ENCODE results near the gene SNX30.

The SNX30 gene

DNA sequence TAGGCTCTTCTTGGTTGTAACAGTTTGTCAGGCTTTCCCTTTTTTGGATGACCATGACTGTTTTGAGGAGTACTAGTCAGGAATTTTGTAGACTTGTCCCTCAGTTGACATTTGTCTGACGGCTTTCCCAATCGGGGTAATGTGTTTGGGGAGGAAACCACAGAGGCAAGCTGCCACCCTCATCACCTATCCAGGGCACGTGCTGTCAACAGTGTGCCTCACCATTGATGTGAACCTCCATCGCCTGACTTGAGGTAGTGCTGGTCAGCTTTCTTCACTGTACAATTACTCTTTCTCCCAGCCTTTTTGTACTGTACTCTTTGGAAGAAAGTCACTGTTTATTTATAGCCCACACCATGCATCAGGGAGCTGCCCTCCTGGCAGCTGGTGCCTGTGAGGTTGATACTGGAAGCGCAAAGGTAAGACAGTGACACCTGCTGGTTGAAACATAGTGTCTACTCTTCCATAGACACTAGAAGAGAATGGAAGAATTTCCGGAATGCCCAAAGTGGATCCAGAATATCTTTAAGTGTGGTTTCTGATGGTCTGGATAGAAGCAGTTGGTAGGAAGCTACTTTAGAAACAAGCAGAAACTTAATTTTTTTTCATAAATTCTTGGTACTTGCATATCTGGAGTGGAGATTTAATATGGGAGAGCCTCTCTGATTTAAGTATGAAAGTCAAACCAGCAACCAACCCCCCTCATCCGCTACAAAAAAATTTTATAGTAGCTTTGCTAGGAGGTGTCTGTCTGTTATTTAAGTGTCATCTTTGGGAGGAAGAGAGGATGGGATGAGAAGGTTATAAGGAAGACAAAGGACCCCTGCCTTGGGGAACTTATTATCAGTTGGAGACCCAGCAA lies 69.3 kb downstream of the SNX30 start:
- no peak for DNase-seq (ENCODE audit: low read depth in 2 of 2, low spot score in 1 of 2)

DNA sequence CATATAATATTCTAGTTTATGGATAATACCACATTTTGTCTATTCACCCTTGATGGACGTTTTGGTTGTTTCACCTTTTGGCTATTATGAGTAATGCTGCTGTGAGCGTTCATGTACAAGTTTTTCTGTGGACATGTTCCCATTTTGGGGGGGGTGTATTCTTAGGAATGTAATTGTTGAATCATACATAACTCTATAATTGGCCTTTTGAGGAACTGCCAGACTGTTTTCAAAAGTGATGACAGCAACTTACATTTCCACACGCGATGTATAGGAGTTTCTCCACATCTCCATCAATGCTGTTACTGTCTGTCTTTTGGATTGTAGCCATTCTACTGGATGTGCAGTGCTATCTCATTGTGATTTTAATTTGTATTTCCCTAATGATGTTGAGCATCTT lies 70.3 kb downstream of the SNX30 start:
- no peak for DNase-seq (ENCODE audit: low read depth in 2 of 2, low spot score in 1 of 2)

GRCh38 chr9:112822618-112823017 lies 72.1 kb downstream of the SNX30 start:
- DNase-seq (ENCODE audit: low read depth in 2 of 2, low spot score in 1 of 2), result no peak

DNA sequence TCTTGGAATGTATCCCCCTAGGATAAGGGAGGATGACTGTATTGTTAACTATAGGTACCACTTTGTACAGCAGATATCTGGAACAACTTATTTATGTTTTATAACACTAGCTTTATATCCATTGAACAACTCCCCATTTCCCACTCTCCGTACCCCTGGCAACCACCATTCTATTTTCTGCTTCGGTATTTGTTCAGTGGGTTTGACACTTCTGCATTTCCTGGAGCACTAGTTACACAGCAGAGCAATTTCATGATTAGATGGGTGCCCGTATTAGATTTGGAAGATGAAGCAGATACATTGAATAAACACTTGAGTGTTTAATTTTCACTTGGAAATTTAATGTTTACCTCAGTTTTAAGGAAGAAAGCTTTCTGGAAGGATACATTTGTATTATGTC lies 72.7 kb downstream of the SNX30 start:
- DNase-seq (ENCODE audit: low read depth in 2 of 2, low spot score in 1 of 2), result no peak

DNA sequence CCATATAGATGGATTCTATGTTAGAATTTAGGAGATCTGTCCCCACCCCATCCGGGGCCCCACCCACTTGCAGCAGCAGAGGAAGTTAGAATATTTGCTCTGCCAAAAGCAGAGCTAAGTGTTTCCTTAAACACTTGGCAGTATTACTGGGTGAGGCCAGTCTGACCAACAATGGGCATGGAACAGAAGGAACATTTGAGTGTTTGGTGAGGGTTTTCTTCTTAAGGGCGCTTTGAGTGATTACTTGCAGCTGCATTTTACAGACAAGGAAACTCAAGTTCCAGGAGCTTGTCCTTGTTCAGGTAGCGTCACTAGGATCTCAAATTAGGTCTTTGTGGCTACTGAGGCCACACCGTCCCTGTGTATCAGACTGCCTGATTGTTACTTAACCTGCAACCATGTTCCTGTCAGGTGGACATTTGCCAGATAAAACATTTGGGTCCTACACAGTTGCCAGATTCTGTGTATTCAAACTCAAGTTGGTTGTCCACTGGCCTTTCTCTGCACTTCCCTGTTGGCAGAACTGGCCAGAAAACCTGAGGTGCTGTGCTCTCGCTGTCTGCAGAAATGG lies 80.8 kb downstream of the SNX30 start:
- no peak for DNase-seq (ENCODE audit: low read depth in 2 of 2, low spot score in 1 of 2)

DNA sequence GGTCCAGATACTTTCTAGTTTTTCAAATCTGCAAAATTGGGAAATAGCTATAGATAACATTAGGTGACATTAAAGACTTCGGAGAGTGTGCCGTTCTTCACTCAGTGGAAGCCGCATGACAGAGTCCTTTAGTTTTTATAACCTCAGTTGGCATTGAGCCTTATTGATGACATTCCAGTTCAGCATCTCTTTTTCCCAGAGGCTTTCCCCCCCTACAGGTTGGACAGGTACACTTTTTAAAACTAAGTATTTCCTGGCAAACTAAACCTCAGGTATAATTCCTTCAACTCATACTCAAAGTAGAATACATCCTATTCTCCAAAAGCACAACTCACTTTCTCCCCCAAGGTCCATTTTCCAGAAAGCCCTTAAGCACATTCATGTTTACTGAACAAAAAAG lies 81.4 kb downstream of the SNX30 start:
- DNase-seq (ENCODE audit: low read depth in 2 of 2, low spot score in 1 of 2), result no peak

DNA sequence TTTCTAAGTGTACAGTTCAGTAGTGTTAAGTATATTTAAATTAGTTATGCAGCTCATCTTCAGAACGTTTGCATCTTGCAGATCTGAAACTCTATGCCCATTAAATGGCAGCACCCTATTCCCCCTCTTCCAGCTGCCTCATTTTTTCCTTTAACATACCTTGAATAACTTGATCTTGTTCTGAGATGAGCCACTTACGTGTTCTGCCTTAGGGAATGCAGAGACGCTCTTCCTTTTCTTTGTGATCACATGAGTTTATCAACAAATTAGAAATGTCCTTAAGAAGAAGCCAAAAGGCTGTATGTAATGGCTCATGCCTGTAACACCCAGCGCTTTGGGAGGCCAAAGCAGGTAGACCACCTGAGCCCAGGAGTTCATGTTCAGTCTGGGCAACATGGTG lies 82.5 kb downstream of the SNX30 start:
- no peak for DNase-seq (ENCODE audit: low read depth in 2 of 2, low spot score in 1 of 2)

DNA sequence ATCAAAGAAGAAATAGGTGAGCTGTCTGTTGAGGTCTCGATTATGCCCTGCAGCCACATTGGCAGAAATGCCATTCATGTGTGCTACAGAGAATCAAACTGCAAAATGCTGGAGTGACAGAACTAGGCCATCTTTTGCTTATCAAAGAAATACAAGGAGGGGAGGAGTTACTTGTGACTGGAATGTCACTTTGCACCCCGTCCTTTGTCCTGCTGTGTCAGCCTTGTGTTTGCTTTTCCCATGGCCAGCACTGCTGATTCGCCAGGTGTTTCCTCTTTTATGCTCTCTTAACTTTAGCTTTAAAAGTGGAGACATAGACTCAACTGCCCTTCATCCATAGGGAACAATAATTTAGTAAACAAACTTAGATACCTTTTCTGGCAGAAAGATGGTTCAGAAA lies 85.8 kb downstream of the SNX30 start:
- DNase-seq (ENCODE audit: low read depth in 2 of 2, low spot score in 1 of 2), result no peak

DNA sequence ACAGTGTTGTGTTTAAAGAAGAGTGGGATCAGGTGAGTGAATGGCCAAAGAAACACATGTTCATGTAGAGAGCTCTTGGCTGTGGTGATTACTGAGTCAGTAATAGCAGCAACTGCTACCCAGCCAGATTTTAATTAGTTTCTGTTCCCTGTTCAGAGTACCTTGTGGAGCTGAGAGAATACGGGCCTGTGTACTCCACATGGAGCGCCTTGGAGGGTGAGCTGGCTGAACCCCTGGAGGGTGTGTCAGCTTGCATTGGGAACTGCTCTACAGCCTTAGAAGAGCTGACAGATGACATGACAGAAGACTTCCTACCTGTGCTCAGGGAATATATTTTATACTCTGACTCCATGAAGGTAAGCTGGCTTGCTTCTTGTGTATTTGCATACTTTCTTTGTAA lies 87.8 kb downstream of the SNX30 start:
- DNase-seq (ENCODE audit: low read depth in 2 of 2, low spot score in 1 of 2), result no peak

DNA sequence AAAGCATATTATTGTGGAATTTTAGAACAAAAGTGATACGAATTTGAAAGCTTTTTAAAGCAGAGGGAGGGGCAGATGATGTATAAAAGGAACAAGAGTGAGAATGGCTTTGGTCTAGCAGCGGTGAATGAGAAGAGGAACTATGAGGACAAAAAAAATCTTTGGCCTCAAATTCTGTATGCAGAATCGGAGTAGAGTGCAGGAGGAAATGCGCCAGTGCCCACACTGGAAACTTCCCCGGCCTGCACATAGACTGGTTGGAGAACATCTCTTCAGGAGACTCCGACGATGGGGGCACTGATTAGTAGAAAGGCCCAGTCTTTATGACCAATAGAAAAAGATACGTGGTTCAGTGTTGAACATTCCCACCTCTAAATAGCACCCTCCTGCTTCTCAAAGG lies 88.8 kb downstream of the SNX30 start:
- no peak for DNase-seq (ENCODE audit: low read depth in 2 of 2, low spot score in 1 of 2)

DNA sequence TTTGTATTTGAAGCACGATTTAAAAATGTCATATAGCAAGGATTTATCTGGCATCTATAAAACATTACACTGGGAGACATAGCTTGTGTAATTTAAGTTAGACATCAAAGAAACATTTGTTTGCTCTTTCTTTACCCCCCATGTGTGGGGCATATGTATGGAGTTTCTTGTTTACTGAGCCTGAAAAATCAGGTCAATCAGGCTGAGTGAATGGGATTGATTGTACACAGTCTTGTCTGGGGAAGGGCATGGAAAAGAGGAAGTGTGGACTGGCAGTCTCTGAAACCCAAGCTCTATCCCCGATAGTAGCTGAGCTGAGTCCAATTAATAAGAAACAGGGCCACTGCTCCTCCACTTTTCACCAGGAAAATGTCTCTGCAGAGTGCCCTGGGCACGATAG lies 90.7 kb downstream of the SNX30 start:
- DNase-seq (ENCODE audit: low read depth in 2 of 2, low spot score in 1 of 2), result no peak

DNA sequence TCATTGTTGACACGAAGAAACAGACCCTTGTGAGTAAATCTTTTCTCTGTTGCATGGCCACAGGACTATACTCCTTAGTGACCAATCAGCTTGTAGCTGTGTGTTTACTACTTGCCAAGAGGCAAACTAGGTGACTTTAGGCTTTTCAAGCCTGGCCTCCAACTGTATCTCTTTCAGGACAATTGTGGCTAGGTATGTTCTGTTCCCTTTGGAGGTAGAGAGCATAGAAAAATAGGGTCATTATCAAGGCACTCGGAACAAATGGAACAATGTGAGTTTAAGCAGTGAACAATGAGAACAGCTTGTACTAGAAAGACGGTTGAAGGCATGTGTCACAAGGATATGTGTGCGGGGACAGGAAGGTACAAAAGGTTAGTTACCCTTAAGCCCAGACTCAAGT lies 92.0 kb downstream of the SNX30 start:
- DNase-seq (ENCODE audit: low read depth in 2 of 2, low spot score in 1 of 2), result no peak

GRCh38 chr9:112844771-112845542 lies 94.4 kb downstream of the SNX30 start:
- DNase-seq (ENCODE audit: low read depth in 2 of 2, low spot score in 1 of 2), result peak; percentile 40 to 50

DNA sequence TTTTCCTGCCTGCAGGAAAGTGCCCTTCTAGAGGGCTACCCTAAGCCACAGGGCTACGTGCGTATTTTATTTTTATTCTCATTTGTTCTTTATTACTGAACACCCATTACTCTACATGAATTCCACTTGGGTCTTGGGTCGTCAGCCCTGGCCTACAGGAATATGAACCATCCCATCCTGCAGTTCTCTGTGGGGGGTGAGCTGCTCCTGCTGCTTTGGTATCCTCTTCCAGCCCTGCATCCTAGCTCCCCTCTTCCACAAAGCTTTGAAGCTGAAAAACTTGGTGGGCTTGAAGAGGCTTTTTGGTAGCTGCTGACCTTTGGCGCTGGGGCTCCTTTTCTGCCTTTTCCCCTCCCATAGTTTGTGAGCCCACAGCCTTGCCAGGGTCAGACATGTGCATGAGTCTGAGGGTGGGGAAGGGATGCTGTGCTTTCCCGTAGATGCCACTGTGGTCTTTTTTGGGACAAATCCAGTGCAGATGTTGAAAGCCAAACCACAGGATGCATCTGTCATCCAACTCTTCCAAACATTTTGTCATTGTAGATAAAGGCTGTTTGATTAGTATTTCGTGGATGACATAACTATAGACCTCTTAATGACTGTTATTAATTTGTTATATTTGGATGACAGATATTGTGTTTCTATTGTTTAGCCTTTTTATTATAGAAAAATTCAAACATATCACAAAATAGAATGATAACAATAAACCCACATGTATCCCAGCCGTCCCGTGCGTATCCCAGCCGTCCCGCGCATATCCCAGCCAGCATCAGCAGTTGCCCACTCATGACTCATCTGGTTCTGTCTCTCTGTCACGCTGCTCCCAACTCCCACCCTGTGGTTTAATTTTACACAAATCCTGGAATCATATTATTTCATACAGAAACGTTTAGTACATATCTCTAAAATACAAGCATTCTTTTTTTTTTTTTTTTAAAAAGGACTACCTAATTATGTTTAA lies 96.2 kb downstream of the SNX30 start:
- DNase-seq (ENCODE audit: low read depth in 2 of 2, low spot score in 1 of 2), result no peak

DNA sequence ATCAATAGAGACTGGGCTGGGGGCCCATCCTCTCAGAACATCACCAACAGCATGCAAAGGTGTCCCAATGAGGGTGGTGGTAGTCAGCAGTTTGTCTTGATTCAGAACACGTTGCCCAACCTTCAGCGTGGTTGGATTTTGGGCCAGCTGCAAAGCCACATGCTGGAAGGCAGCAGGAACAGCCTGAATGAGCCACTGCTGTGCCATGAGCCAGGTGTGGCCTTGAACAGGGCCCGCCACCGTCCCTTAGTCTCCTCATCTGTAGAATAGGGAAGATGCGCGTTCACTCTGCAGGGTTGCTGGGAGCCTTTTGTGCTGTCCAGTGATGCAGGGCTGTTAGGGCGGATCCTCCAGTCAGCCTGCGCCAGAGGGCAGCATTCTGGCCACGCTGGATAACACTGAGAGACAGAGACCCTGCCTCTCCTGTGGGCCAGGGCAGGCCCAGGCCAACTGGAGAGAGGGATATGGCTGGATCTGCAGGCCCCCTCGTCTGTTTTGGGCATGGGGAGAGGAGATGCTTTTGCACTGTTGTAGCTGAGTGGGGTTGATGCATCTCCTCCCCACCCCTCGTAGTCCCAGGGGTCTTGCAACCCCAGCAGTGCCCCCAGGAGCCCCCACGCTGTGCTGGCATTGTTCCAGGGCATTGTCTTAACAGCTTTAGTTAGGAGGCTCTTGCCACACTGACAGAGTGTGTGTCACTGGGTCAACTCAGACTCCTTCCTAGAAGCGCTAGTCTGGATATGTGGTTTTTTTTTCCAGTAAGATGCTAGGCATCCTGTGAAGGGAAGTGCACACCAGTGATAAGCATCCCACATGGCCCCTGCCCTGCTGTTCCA lies 98.0 kb downstream of the SNX30 start:
- DNase-seq (ENCODE audit: low read depth in 2 of 2, low spot score in 1 of 2), result no peak

- DNase-seq (ENCODE audit: low read depth in 2 of 2, low spot score in 1 of 2), result no peak
Measured at GRCh38 chr9:112849363-112849922, 98.9 kb downstream of the SNX30 start.

GRCh38 chr9:112850840-112851239 lies 100.3 kb downstream of the SNX30 start:
- no peak for DNase-seq (ENCODE audit: low read depth in 2 of 2, low spot score in 1 of 2)

DNA sequence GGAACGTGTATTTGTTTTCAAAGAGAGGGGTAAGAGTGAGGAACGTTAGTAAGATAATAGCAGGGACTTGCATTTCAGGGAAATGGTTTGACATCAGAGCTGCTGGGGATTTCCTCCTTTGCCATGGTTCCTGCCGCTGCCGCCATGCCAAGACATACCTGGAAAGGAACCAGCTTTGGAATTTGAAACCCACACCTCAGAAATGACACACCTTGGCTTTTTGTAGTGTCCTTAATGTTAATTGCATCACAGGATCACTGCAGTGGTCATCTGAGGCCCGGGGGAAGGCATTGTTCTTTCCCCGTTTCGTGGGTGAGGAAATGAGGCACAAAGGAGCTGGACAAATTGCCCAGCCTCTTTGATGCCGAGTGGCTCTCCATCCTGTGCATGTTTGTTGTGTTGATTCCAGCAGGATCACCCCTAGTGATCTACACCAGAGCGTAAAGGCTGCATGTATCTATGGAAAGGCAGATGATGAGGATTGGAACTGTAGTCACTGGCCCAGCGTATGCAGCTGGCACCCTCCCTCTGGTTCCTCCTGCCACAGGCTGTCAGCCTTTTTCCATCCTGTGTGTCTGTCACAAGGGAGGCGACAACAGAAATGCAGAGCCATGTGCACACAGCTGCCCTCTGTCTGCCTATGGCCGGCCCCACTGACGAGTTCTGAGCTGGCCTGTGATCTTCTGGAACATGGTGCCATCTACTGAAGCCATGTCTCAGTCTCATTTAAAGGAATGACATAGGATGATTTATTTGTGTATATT lies 102.4 kb downstream of the SNX30 start:
- no peak for DNase-seq (ENCODE audit: low read depth in 2 of 2, low spot score in 1 of 2)

All from stimulated activated CD8-positive, alpha-beta memory T cell treated with anti-CD3 and anti-CD28 coated beads, Interleukin-4, amount 100 ng/mL, for 4 hours (primary cell).